CD4-positive, CD25-positive, alpha-beta regulatory T cell (primary cell): ENCODE results near the gene CTAGE6. TPM values are rescaled to one million over a fixed set of nuclear protein-coding genes. Genes with fewer than 3 reads are reported as not detected.
"Not testable (repeated sequence)": the region's sequence is repeated elsewhere in the genome, so short reads cannot be mapped to it uniquely, and the experiment has no call there.

Source experiments
- ATAC-seq, 2 donors: fragments of 150-1000 bp; cut with Tn5 transposase; one replicate each; pipeline ENCODE4 v1.10.0; 2021; ENCODE audit warnings: low read depth in 2 of 2, moderate number of reproducible peaks in 2 of 2, moderate library complexity in 1 of 2
- DNase-seq, 3 donors: peaks; one replicate each; pipeline versions ENCODE4 v3.0.0 to v3.0.0-alpha.2; 2012 to 2022; ENCODE audit warnings: mixed read lengths in 1 of 3
- H3K27ac ChIP-seq: one replicate; pipeline ENCODE4 v1.7.0; 2013; ENCODE audit warnings: mild to moderate bottlenecking, low read length; ENCODE audit not compliant: insufficient read depth, poor library complexity, severe bottlenecking
- H3K27me3 ChIP-seq: one replicate; pipeline ENCODE4 v1.7.0; 2013; ENCODE audit warnings: low read length; ENCODE audit not compliant: control insufficient read depth, insufficient read depth
- H3K36me3 ChIP-seq: one replicate; pipeline ENCODE4 v1.7.0; 2013; ENCODE audit warnings: mild to moderate bottlenecking, low read length, moderate library complexity; ENCODE audit not compliant: control insufficient read depth, insufficient read depth
- H3K4me1 ChIP-seq: 2 replicates; pipeline ENCODE4 v1.7.0; 2013; ENCODE audit warnings: mild to moderate bottlenecking, low read length; ENCODE audit not compliant: insufficient read depth, control insufficient read depth, poor library complexity, severe bottlenecking
- H3K4me3 ChIP-seq: one replicate; pipeline ENCODE4 v1.7.0; 2013; ENCODE audit warnings: low read depth, mild to moderate bottlenecking, low read length, moderate library complexity
- H3K9me3 ChIP-seq, 2 experiments: 1 replicate in 1 of 2; 2 replicates in 1 of 2; pipeline ENCODE4 v1.7.0; 2013; ENCODE audit warnings: low read length in 2 of 2, mild to moderate bottlenecking in 1 of 2, moderate library complexity in 1 of 2; ENCODE audit not compliant: control insufficient read depth in 2 of 2
- H3K27ac Mint-ChIP-seq, 3 donors: one replicate each; pipeline ENCODE4 v1.8.0; 2020 to 2022; ENCODE audit warnings: mild to moderate bottlenecking in 3 of 3, mixed read lengths in 3 of 3, moderate library complexity in 2 of 3
- H3K27me3 Mint-ChIP-seq: one replicate; pipeline ENCODE4 v1.8.0; 2022; ENCODE audit warnings: mild to moderate bottlenecking, mixed read lengths
- H3K36me3 Mint-ChIP-seq: one replicate; pipeline ENCODE4 v1.8.0; 2020; ENCODE audit warnings: mixed read lengths
- H3K4me1 Mint-ChIP-seq, 4 donors: one replicate each; pipeline ENCODE4 v1.8.0; 2020 to 2022; ENCODE audit warnings: mixed read lengths in 4 of 4, mild to moderate bottlenecking in 1 of 4
- H3K4me3 Mint-ChIP-seq, 4 donors: one replicate each; pipeline ENCODE4 v1.8.0; 2020 to 2022; ENCODE audit warnings: mild to moderate bottlenecking in 4 of 4, mixed read lengths in 4 of 4, moderate library complexity in 3 of 4
- H3K9me3 Mint-ChIP-seq, 7 donors: one replicate each; pipeline ENCODE4 v1.8.0; 2020 to 2022; ENCODE audit warnings: mixed read lengths in 7 of 7, mild to moderate bottlenecking in 3 of 7, moderate library complexity in 2 of 7
- polyA plus RNA-seq, 4 donors: library from polyadenylated mRNA; unstranded; fragments of 300-500 nt; fragmentation: Illumina TruSeq; gene quantifications; one replicate each; pipeline ENCODE4 v1.2.3, GENCODE V29; 2021
- total RNA-seq: library from RNA; stranded (reverse); gene quantifications from one replicate; pipeline ENCODE4 v1.2.3, GENCODE V29; 2022

The CTAGE6 gene
- total and polyA plus RNA-seq, 5 donors from 2014 or later, result 0.14 to 0.91 (median 0.31) TPM; not detected in 2

- H3K27me3 Mint-ChIP-seq, H3K36me3 ChIP-seq, H3K27ac ChIP-seq, H3K4me1 Mint-ChIP-seq, DNase-seq, H3K36me3 Mint-ChIP-seq, H3K4me3 Mint-ChIP-seq, ATAC-seq, H3K9me3 Mint-ChIP-seq, H3K9me3 ChIP-seq, H3K27ac Mint-ChIP-seq, H3K4me1 ChIP-seq, H3K27me3 ChIP-seq, H3K4me3 ChIP-seq: not testable (repeated sequence)
These were observed 15.4 kb upstream of the CTAGE6 start for GRCh38 chr7:143772738-143773468.

DNA sequence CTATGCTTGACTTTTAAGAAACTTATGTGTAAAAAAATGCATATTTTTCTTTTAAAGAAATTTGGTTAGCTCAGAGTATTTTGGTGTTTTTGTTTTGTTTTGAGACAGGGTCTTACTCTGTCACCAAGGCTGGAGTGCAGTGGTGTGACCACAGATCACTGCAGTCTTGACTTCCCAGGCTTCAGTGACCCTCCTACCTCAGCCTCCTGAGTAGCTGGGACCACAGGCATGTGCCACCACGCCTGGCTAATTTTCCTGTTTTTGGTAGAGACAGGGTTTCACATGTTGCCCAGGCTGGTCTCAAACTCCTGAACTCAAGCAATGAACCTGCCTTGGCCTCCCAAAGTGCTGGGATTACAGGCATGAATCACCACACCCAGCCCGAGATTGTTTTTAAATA is 10.0 kb upstream of the CTAGE6 start:
- not testable (repeated sequence) for H3K4me1 ChIP-seq, DNase-seq, H3K4me1 Mint-ChIP-seq, H3K27me3 Mint-ChIP-seq, H3K27ac Mint-ChIP-seq, H3K4me3 Mint-ChIP-seq, H3K9me3 ChIP-seq, ATAC-seq, H3K36me3 ChIP-seq, H3K27me3 ChIP-seq, H3K9me3 Mint-ChIP-seq, H3K4me3 ChIP-seq, H3K36me3 Mint-ChIP-seq, H3K27ac ChIP-seq

DNA sequence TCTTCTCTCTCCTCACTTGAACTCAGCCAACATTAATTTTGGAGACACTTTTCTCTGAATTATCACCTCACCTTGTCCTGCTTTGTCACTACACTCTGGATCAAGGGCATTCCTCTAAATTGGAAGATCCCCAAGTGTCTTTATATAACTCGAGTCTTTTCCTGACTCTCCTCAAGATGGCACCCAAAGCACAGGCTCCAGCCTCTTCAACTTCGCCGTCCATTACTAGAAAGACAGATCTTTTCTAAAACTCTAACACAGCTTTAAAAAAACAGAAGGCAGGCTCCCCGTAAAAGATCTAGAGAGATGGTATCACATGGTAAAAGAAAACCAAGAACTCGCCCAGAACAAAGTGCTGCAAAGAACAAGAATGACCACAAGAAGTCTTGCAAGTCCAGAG is 8.2 kb upstream of the CTAGE6 start:
- H3K9me3 Mint-ChIP-seq, H3K27ac Mint-ChIP-seq, H3K4me1 ChIP-seq, H3K4me1 Mint-ChIP-seq, H3K27ac ChIP-seq, DNase-seq, H3K27me3 Mint-ChIP-seq, H3K27me3 ChIP-seq, H3K9me3 ChIP-seq, H3K4me3 ChIP-seq, H3K4me3 Mint-ChIP-seq, H3K36me3 Mint-ChIP-seq, H3K36me3 ChIP-seq: not testable (repeated sequence)
- ATAC-seq, result peak in 1 of 2 donors; percentile 52

GRCh38 chr7:143763065-143763464 is 5.6 kb upstream of the CTAGE6 start:
- DNase-seq, H3K27me3 ChIP-seq, H3K9me3 Mint-ChIP-seq, H3K4me1 Mint-ChIP-seq, ATAC-seq, H3K27ac ChIP-seq, H3K4me3 ChIP-seq, H3K4me1 ChIP-seq, H3K4me3 Mint-ChIP-seq, H3K36me3 ChIP-seq, H3K27ac Mint-ChIP-seq, H3K9me3 ChIP-seq, H3K36me3 Mint-ChIP-seq, H3K27me3 Mint-ChIP-seq: not testable (repeated sequence)

- not testable (repeated sequence) for H3K27me3 ChIP-seq, H3K9me3 Mint-ChIP-seq, H3K4me3 ChIP-seq, DNase-seq, H3K36me3 Mint-ChIP-seq, H3K4me1 Mint-ChIP-seq, H3K27me3 Mint-ChIP-seq, H3K36me3 ChIP-seq, H3K4me1 ChIP-seq, H3K27ac ChIP-seq, H3K9me3 ChIP-seq, H3K27ac Mint-ChIP-seq, H3K4me3 Mint-ChIP-seq
- peak in 1 of 2 donors; percentile 43 for ATAC-seq
These were observed 12.2 kb downstream of the CTAGE6 start for GRCh38 chr7:143745340-143745739.

DNA sequence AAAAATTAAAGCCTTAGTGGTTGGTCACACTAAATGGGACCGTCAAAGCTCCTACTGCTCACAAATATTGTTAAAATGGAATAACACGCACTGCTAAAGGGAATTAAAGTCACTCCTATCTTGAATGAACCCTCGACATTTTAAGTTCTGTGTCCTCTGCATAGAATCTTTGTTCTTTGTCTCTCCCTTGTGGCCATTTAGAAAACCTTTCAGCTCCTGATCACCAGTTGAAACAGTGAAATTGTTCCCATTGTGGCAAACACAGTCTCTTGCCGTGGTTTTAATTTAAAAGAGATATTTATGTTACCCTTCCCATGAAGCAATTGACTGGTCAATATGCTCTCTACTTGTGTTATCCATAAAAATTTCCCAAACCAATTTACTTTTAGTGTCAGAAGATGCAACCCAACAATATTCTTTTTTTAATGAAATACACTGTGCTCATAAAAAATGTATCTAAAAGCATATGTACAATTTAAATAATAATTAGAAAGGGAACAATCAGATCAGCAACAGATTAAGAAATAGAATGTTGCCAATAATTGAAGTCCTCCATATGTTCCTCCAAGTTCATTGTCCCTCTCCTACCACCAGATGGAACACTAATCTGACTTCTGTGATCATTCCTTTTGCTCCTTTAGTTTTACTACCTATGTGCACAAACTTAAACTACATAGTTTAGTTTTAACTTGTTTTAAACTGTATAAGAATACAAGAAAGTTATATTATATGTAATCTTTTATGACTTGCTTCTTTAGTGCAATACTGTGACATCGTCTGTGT is 20.3 kb downstream of the CTAGE6 start:
- not testable (repeated sequence) for H3K4me3 ChIP-seq

GRCh38 chr7:143735962-143736361 is 21.5 kb downstream of the CTAGE6 start:
- H3K4me1 ChIP-seq, result no peaks in the 10 kb centered on the region
- no peak overlapping the region for H3K27ac ChIP-seq
- DNase-seq, result no peak
- Mint-ChIP-seq H3K27ac (peak overlapping the region in 1 of 3 donors; percentile 23), H3K9me3 (no peaks in the 10 kb centered on the region), H3K4me1 (peaks cover 5 to 17% (median 14%) of the 10 kb centered on the region in 4 donors), H3K27me3 (no peaks in the 10 kb centered on the region), H3K36me3 (peaks cover 6% of the 10 kb centered on the region), H3K4me3 (no peak overlapping the region)
- H3K27me3 ChIP-seq, result no peaks in the 10 kb centered on the region
- peaks cover 3% of the 10 kb centered on the region for H3K36me3 ChIP-seq
- no peak overlapping the region for H3K4me3 ChIP-seq
- no peak for ATAC-seq
- no peaks in the 10 kb centered on the region for H3K9me3 ChIP-seq

More for the DNA sequence above, 20.3 kb downstream of the CTAGE6 start:
- not testable (repeated sequence) for H3K27me3 Mint-ChIP-seq, H3K4me1 ChIP-seq, H3K36me3 ChIP-seq, H3K9me3 Mint-ChIP-seq, H3K9me3 ChIP-seq, H3K4me3 Mint-ChIP-seq, H3K27me3 ChIP-seq, H3K36me3 Mint-ChIP-seq, H3K27ac ChIP-seq
- Mint-ChIP-seq H3K4me1 (peaks cover 5 to 17% (median 16%) of the 10 kb centered on the region in 4 donors), H3K27ac (peak overlapping the region; percentile 17 to 22 (median 18))
- ATAC-seq (peak; percentile 69), DNase-seq (peak in 2 of 3 donors; percentile 55 to 64)

DNA sequence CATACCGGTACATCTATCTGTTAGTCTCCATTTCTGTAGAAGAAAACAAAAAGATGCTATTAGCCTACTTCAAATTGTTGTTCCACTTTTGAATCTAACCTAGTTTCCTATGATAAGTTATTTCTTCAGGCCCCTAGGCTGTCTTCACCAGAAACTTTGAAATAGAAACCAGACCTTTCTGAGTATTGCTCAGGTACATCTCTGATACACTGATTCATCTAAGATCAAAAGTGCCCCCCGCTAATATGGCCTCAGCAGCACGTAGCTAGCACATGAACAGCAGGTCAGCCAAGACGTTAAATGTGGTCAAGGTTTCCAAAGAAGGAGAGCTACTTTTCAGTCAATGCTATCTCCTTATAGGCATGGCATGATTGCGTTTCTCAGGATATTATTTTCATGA is 23.6 kb downstream of the CTAGE6 start:
- ATAC-seq, result no peak

More for the DNA sequence above, 23.6 kb downstream of the CTAGE6 start:
- H3K36me3 Mint-ChIP-seq, result peaks cover 24% of the 10 kb centered on the region
- H3K27ac Mint-ChIP-seq, result no peak overlapping the region
- H3K4me1 Mint-ChIP-seq, result peaks cover 5 to 17% (median 14%) of the 10 kb centered on the region in 4 donors
- no peak overlapping the region for H3K27ac ChIP-seq
- H3K36me3 ChIP-seq, result peaks cover 6% of the 10 kb centered on the region
- no peaks in the 10 kb centered on the region for H3K9me3 ChIP-seq
- H3K4me1 ChIP-seq, result no peaks in the 10 kb centered on the region
- H3K27me3 ChIP-seq, result no peaks in the 10 kb centered on the region
- no peaks in the 10 kb centered on the region for H3K9me3 Mint-ChIP-seq
- no peak overlapping the region for H3K4me3 Mint-ChIP-seq
- H3K27me3 Mint-ChIP-seq, result no peaks in the 10 kb centered on the region
- H3K4me3 ChIP-seq, result no peak overlapping the region
- DNase-seq, result no peak
